K562 (cell line): ENCODE data around the gene PTPN18. TPM values are rescaled to one million over a fixed set of nuclear protein-coding genes. Genes with fewer than 3 reads are reported as not detected.

Experiments used
- ARID3A ChIP-seq: IDR thresholded peaks from 2 replicates; pipeline ENCODE4 v1.6.1; 2012; ENCODE audit warnings: low read depth, low read length, improper control_type of control experiment, borderline replicate concordance
- CBFA2T3 ChIP-seq: fragments of 450-650 bp; IDR thresholded peaks from 2 replicates; pipeline ENCODE4 v1.6.1; 2017
- CBFB ChIP-seq: sonication (generic); formaldehyde crosslinking; IDR thresholded peaks from 2 replicates; pipeline ENCODE4 v1.4.0; 2020; ENCODE audit warnings: mild to moderate bottlenecking, missing genetic modification reagents
- ILF3 ChIP-seq: fragments of 450-650 bp; IDR thresholded peaks from 2 replicates; pipeline ENCODE4 v1.6.1; 2018; ENCODE audit warnings: antibody characterized with exemption, mild to moderate bottlenecking, moderate library complexity, borderline replicate concordance
- KLF1 ChIP-seq: fragments of 450-650 bp; IDR thresholded peaks from 2 replicates; pipeline ENCODE4 v1.6.1; 2016; ENCODE audit warnings: missing genetic modification characterization, missing compliant biosample characterization
- KLF16 ChIP-seq: IDR thresholded peaks from 2 replicates; pipeline ENCODE4 v1.6.1; 2016; ENCODE audit warnings: antibody characterized with exemption
- MAFF ChIP-seq: IDR thresholded peaks from 2 replicates; pipeline ENCODE4 v1.6.1; 2012; ENCODE audit warnings: low read length, improper control_type of control experiment
- MYNN ChIP-seq, 2 experiments: sonication (generic); formaldehyde crosslinking in 1 of 2; IDR thresholded peaks; 2 replicates each; pipeline versions ENCODE4 v1.5.0 to v1.6.1; 2016 to 2020; ENCODE audit warnings: antibody characterized with exemption in 1 of 2, missing genetic modification reagents in 1 of 2
- NFIC ChIP-seq: fragments of 450-650 bp; IDR thresholded peaks from 2 replicates; pipeline ENCODE4 v1.6.1; 2017; ENCODE audit warnings: mild to moderate bottlenecking, inconsistent platforms
- RFX5 ChIP-seq: IDR thresholded peaks from 2 replicates; pipeline ENCODE4 v1.6.1; 2011; ENCODE audit warnings: low read depth, mild to moderate bottlenecking, improper control_type of control experiment, low read length
- TCF7 ChIP-seq: sonication (generic); IDR thresholded peaks from 2 replicates; pipeline ENCODE4 v1.6.1; 2016; ENCODE audit warnings: antibody characterized with exemption, borderline replicate concordance
- ZNF124 ChIP-seq: sonication (generic); formaldehyde crosslinking; IDR thresholded peaks from 2 replicates; pipeline ENCODE4 v1.8.1; 2022; ENCODE audit warnings: missing genetic modification reagents
- ZNF239 ChIP-seq: fragments of 250-450 bp; sonication (Bioruptor Pico); IDR thresholded peaks from 2 replicates; pipeline ENCODE4 v1.4.0; 2020; ENCODE audit warnings: mild to moderate bottlenecking
- ZNF551 ChIP-seq: fragments of 250-450 bp; sonication (Bioruptor Pico); IDR thresholded peaks from 2 replicates; pipeline ENCODE4 v1.5.0; 2021; ENCODE audit warnings: mild to moderate bottlenecking, moderate library complexity
- ZNF695 ChIP-seq: fragments of 450-650 bp; formaldehyde crosslinking; IDR thresholded peaks from 2 replicates; pipeline ENCODE4 v1.4.0; 2020; ENCODE audit warnings: mild to moderate bottlenecking, moderate library complexity
- ZNF75A ChIP-seq: fragments of 450-650 bp; formaldehyde crosslinking; IDR thresholded peaks from 2 replicates; pipeline ENCODE4 v1.4.0; 2020; ENCODE audit warnings: mild to moderate bottlenecking
- polyA plus RNA-seq, 8 experiments: library from polyadenylated mRNA; depleted of rRNA in 4 of 8; stranded (reverse) in 5 of 8; unstranded in 3 of 8; fragments of >200 nt; fragmentation: Nextera tagmentation in 2 of 8; fragmentation: Illumina TruSeq in 1 of 8; extraction: Ambion mirVana in 2 of 8; extraction: Trizol in 1 of 8; gene quantifications; 2 replicates each; pipeline versions ENCODE4 v1.2.1 to v1.2.3, GENCODE V29; 2011 to 2014; ENCODE audit warnings: inconsistent platforms in 1 of 8, missing spikeins in 1 of 8
- total RNA-seq, 7 experiments: library from RNA; depleted of rRNA in 6 of 7; stranded (reverse); fragments of >200 nt in 6 of 7; fragmentation: Illumina TruSeq in 2 of 7; extraction: Trizol in 2 of 7; gene quantifications; 2 replicates each; pipeline versions ENCODE4 v1.2.1 to v1.2.3, GENCODE V29; 2011 to 2021; ENCODE audit warnings: low replicate concordance in 1 of 7
- TF ChIP-seq, protein P1 (sequence below), 2 experiments: fragments of 450-650 bp in 1 of 2; sonication (generic) in 1 of 2; formaldehyde crosslinking in 1 of 2; IDR thresholded peaks; 2 replicates each; pipeline versions ENCODE4 v1.7.1 to v1.9.0; 2016 to 2022; ENCODE audit warnings: inconsistent platforms in 1 of 2, mild to moderate bottlenecking in 1 of 2, missing genetic modification reagents in 1 of 2

Gene PTPN18
- total and polyA plus RNA-seq, 9 of the 15 experiments (the other 6 are each of a cell fraction or from before 2014, with no cell fraction given): 11.6 to 90.7 (median 49.6) TPM

- peak; percentile 53; the same call in 1 of the 2 replicates for TF ChIP-seq ARID3A
- TF ChIP-seq CBFA2T3: peak; percentile 84
- TF ChIP-seq RFX5: no peak
- no peak for TF ChIP-seq ZNF75A (CRISPR knock-in tag)
- peak; percentile 13; the same call in 1 of the 2 replicates for TF ChIP-seq KLF16
- no peak for TF ChIP-seq MAFF
- TF ChIP-seq KLF1 (tag): no peak
- TF ChIP-seq MYNN (IDR thresholded peaks at IDR 0.05): peak; percentile 95
- TF ChIP-seq MYNN (CRISPR knock-in tag; IDR thresholded peaks at IDR 0.05): no peak
- no peak for TF ChIP-seq ZNF124 (CRISPR knock-in tag)
- no peak for TF ChIP-seq CBFB (CRISPR knock-in tag)
- peak; percentile 92 for TF ChIP-seq TCF7
- TF ChIP-seq ZNF239 (CRISPR knock-in tag): peak; percentile 78
- no peak for TF ChIP-seq ZNF551 (CRISPR knock-in tag)
- TF ChIP-seq ILF3: no peak
- TF ChIP-seq, protein P1, sequence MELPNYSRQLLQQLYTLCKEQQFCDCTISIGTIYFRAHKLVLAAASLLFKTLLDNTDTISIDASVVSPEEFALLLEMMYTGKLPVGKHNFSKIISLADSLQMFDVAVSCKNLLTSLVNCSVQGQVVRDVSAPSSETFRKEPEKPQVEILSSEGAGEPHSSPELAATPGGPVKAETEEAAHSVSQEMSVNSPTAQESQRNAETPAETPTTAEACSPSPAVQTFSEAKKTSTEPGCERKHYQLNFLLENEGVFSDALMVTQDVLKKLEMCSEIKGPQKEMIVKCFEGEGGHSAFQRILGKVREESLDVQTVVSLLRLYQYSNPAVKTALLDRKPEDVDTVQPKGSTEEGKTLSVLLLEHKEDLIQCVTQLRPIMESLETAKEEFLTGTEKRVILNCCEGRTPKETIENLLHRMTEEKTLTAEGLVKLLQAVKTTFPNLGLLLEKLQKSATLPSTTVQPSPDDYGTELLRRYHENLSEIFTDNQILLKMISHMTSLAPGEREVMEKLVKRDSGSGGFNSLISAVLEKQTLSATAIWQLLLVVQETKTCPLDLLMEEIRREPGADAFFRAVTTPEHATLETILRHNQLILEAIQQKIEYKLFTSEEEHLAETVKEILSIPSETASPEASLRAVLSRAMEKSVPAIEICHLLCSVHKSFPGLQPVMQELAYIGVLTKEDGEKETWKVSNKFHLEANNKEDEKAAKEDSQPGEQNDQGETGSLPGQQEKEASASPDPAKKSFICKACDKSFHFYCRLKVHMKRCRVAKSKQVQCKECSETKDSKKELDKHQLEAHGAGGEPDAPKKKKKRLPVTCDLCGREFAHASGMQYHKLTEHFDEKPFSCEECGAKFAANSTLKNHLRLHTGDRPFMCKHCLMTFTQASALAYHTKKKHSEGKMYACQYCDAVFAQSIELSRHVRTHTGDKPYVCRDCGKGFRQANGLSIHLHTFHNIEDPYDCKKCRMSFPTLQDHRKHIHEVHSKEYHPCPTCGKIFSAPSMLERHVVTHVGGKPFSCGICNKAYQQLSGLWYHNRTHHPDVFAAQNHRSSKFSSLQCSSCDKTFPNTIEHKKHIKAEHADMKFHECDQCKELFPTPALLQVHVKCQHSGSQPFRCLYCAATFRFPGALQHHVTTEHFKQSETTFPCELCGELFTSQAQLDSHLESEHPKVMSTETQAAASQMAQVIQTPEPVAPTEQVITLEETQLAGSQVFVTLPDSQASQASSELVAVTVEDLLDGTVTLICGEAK (IDR thresholded peaks at IDR 0.05): no peak
- TF ChIP-seq, protein P1 (CRISPR knock-in tag; IDR thresholded peaks at IDR 0.05): no peak
- TF ChIP-seq ZNF695 (CRISPR knock-in tag): no peak
- peak; percentile 18; the same call in 1 of the 2 replicates for TF ChIP-seq NFIC
Observed at GRCh38 chr2:130380096-130380934, 24.5 kb downstream of the PTPN18 start (continued).
